ENCODE results near the gene PI4KB. TPM values are rescaled to one million over a fixed set of nuclear protein-coding genes. Genes with fewer than 3 reads are reported as not detected.

Gene PI4KB
- total RNA-seq (2021), result 62.1 and 62.8 TPM in 2 replicates
- Bru-seq, nascent RNA, result percentile 73 among the genes with signal in this experiment
- percentile 75 among the genes with signal in this experiment for BruChase-seq, experiment 1, labeled RNA remaining after a 2-hour chase
- percentile 80 among the genes with signal in this experiment for BruChase-seq, experiment 2, labeled RNA remaining after a 6-hour chase
- long read RNA-seq, transcript PI4KB-204 (13 exons, 3,983 nt), result minor isoform, 9 of 165 reads
- long read RNA-seq, transcript PI4KB-203 (11 exons, 3,934 nt), result major isoform, 33 of 165 reads
- long read RNA-seq, transcript PI4KB-202 (12 exons, 3,340 nt), result minor isoform, 7 of 165 reads
- long read RNA-seq, transcript PI4KB-201 (13 exons, 3,331 nt), result minor isoform, 23 of 165 reads
- long read RNA-seq, partial matches to known transcripts, result 37 of 165 reads
- long read RNA-seq, other reads (novel, unspliced or antisense), result 54 of 165 reads

- no peaks in the 10 kb centered on the region for H3K9me3 ChIP-seq (ENCODE audit: low read depth, low read length, poor library complexity, severe bottlenecking)
- peak within 1 kb of the TSS; percentile 66 for H3K4me3 ChIP-seq (ENCODE audit: low read depth, low read length, poor library complexity, severe bottlenecking)
- H3K27me3 ChIP-seq (replicated peaks; ENCODE audit: insufficient read depth, low read depth, low read length, poor library complexity), result no peaks in the 10 kb centered on the region
- H3K36me3 ChIP-seq (ENCODE audit: insufficient read depth, low read length, poor library complexity, severe bottlenecking), result peaks cover 14% of the 10 kb centered on the region
- TF ChIP-seq EZH2 (IDR thresholded peaks at IDR 0.05; ENCODE audit: borderline replicate concordance, low read depth, low read length, poor library complexity, severe bottlenecking), result no peak
- BruUV-seq (replicated peaks), result no TSS peak
- DNase-seq (ENCODE audit: low spot score), result peak; percentile 99
- CTCF ChIA-PET, result interaction anchor here (1.7 kb wide), 1 partner anchor 13 kb away, joined by 12 read pairs; no protein-coding TSS in a partner anchor
- intact Hi-C loops (cut with micrococcal nuclease; ENCODE audit: unreplicated experiment), result no loop called here
- H3K27ac ChIP-seq (ENCODE audit: low read depth, low read length, poor library complexity, severe bottlenecking), result peak within 1 kb of the TSS; percentile 97
- POLR2A ChIA-PET (ENCODE audit: low non-redundant PET), result interaction anchor here (0.6 to 0.7 kb wide), 3 partner anchors 29 to 317 kb away, joined by 3 to 14 read pairs (median 5); no protein-coding TSS in a partner anchor
- H3K4me1 ChIP-seq (ENCODE audit: insufficient read depth, low read length, poor library complexity, severe bottlenecking), result peaks cover 8% of the 10 kb centered on the region
Observed at GRCh38 chr1:151327223-151327902, at the start of gene PI4KB. Gene PI4KB, minus strand, starts transcription at chr1:151327416. Its CDS starts 10,935 bp downstream, at chr1:151316481.

GRCh38 chr1:151373196-151373595 is 46.0 kb upstream of the PI4KB start:
- no peak for TF ChIP-seq CTCF (conservative IDR thresholded peaks at IDR 0.05; ENCODE audit: low read depth, low read length)
- TF ChIP-seq EZH2 (IDR thresholded peaks at IDR 0.05; ENCODE audit: borderline replicate concordance, low read depth, low read length, poor library complexity, severe bottlenecking), result no peak
- Histone ChIP-seq H3K36me3 (ENCODE audit: insufficient read depth, low read length, poor library complexity, severe bottlenecking) (no peaks in the 10 kb centered on the region), H3K4me1 (ENCODE audit: insufficient read depth, low read length, poor library complexity, severe bottlenecking) (peaks cover 30% of the 10 kb centered on the region), H3K9me3 (ENCODE audit: low read depth, low read length, poor library complexity, severe bottlenecking) (no peaks in the 10 kb centered on the region), H3K27ac (ENCODE audit: low read depth, low read length, poor library complexity, severe bottlenecking) (no peak overlapping the region), H3K4me3 (ENCODE audit: low read depth, low read length, poor library complexity, severe bottlenecking) (no peak overlapping the region), H3K27me3 (replicated peaks; ENCODE audit: insufficient read depth, low read depth, low read length, poor library complexity) (no peaks in the 10 kb centered on the region)
- POLR2A ChIA-PET (ENCODE audit: low non-redundant PET), result no interaction called here
- intact Hi-C loops (cut with micrococcal nuclease; ENCODE audit: unreplicated experiment), result no loop called here
- CTCF ChIA-PET, result no interaction called here
- no TSS peak for BruUV-seq (replicated peaks)
- DNase-seq (ENCODE audit: low spot score), result no peak

- intact Hi-C loops (cut with micrococcal nuclease; ENCODE audit: unreplicated experiment), result no loop called here
- TF ChIP-seq EZH2 (IDR thresholded peaks at IDR 0.05; ENCODE audit: borderline replicate concordance, low read depth, low read length, poor library complexity, severe bottlenecking) (no peak), CTCF (conservative IDR thresholded peaks at IDR 0.05; ENCODE audit: low read depth, low read length) (no peak)
- Histone ChIP-seq H3K4me1 (ENCODE audit: insufficient read depth, low read length, poor library complexity, severe bottlenecking) (peaks cover 30% of the 10 kb centered on the region), H3K27me3 (replicated peaks; ENCODE audit: insufficient read depth, low read depth, low read length, poor library complexity) (no peaks in the 10 kb centered on the region), H3K4me3 (ENCODE audit: low read depth, low read length, poor library complexity, severe bottlenecking) (no peak within 1 kb of the TSS), H3K36me3 (ENCODE audit: insufficient read depth, low read length, poor library complexity, severe bottlenecking) (no peaks in the 10 kb centered on the region), H3K9me3 (ENCODE audit: low read depth, low read length, poor library complexity, severe bottlenecking) (no peaks in the 10 kb centered on the region), H3K27ac (ENCODE audit: low read depth, low read length, poor library complexity, severe bottlenecking) (peak within 1 kb of the TSS; percentile 65)
- ChIA-PET CTCF (no interaction called here), POLR2A (ENCODE audit: low non-redundant PET) (interaction anchor here (0.8 kb wide), 1 partner anchor 329 kb away, joined by 3 read pairs; no protein-coding TSS in a partner anchor)
- DNase-seq (ENCODE audit: low spot score), result no peak
- no TSS peak for BruUV-seq (replicated peaks)
Observed at GRCh38 chr1:151372058-151372934, 45.1 kb upstream of the PI4KB start, which contains the start of gene SELENBP1. Gene SELENBP1, minus strand, starts transcription at chr1:151372705. Its CDS starts 64 bp downstream, at chr1:151372641.
